Measurements from ENCODE around the gene SPATA6L. TPM values are rescaled to one million over a fixed set of nuclear protein-coding genes. Genes with fewer than 3 reads are reported as not detected.

The SPATA6L gene
- total and polyA plus RNA-seq, 2 experiments from 2014 or later = 1.7 to 1.9 TPM

DNA sequence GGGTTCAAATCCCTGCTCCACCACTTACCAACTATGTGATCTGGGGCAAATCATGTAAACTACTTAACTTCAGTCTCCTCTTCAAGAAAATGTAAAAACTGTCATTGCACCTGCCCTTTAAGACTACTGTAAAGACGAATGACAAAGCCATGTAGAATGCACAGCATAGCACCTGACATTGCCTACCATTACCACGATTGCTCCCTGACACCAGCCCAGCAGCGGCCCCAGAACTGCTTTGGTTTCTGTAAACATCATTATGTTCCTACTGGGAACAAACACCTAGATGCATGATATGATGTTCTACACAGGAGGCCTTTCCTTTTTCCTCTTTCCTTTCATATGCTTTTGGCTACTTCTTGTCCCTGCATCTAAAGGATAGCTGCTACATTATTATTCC lies 27.3 kb downstream of the SPATA6L start (continued):
- TF ChIP-seq EZH2phosphoT487 (IDR thresholded peaks at IDR 0.05; ENCODE audit: unreplicated experiment) (no peak), CREB1 (CRISPR knock-in tag; IDR thresholded peaks at IDR 0.05; ENCODE audit: low read depth) (no peak), ZNF114 (CRISPR knock-in tag; IDR thresholded peaks at IDR 0.05) (no peak), NANOG (IDR thresholded peaks at IDR 0.05; ENCODE audit: borderline replicate concordance) (no peak), EZH2 (IDR thresholded peaks at IDR 0.05; ENCODE audit: low read depth, unreplicated experiment) (no peak)
- TF ChIP-seq, protein P1, sequence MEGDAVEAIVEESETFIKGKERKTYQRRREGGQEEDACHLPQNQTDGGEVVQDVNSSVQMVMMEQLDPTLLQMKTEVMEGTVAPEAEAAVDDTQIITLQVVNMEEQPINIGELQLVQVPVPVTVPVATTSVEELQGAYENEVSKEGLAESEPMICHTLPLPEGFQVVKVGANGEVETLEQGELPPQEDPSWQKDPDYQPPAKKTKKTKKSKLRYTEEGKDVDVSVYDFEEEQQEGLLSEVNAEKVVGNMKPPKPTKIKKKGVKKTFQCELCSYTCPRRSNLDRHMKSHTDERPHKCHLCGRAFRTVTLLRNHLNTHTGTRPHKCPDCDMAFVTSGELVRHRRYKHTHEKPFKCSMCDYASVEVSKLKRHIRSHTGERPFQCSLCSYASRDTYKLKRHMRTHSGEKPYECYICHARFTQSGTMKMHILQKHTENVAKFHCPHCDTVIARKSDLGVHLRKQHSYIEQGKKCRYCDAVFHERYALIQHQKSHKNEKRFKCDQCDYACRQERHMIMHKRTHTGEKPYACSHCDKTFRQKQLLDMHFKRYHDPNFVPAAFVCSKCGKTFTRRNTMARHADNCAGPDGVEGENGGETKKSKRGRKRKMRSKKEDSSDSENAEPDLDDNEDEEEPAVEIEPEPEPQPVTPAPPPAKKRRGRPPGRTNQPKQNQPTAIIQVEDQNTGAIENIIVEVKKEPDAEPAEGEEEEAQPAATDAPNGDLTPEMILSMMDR (conservative IDR thresholded peaks at IDR 0.05; ENCODE audit: low read depth in 2 of 2) = no peak
- TF ChIP-seq, protein P2, sequence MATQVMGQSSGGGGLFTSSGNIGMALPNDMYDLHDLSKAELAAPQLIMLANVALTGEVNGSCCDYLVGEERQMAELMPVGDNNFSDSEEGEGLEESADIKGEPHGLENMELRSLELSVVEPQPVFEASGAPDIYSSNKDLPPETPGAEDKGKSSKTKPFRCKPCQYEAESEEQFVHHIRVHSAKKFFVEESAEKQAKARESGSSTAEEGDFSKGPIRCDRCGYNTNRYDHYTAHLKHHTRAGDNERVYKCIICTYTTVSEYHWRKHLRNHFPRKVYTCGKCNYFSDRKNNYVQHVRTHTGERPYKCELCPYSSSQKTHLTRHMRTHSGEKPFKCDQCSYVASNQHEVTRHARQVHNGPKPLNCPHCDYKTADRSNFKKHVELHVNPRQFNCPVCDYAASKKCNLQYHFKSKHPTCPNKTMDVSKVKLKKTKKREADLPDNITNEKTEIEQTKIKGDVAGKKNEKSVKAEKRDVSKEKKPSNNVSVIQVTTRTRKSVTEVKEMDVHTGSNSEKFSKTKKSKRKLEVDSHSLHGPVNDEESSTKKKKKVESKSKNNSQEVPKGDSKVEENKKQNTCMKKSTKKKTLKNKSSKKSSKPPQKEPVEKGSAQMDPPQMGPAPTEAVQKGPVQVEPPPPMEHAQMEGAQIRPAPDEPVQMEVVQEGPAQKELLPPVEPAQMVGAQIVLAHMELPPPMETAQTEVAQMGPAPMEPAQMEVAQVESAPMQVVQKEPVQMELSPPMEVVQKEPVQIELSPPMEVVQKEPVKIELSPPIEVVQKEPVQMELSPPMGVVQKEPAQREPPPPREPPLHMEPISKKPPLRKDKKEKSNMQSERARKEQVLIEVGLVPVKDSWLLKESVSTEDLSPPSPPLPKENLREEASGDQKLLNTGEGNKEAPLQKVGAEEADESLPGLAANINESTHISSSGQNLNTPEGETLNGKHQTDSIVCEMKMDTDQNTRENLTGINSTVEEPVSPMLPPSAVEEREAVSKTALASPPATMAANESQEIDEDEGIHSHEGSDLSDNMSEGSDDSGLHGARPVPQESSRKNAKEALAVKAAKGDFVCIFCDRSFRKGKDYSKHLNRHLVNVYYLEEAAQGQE (IDR thresholded peaks at IDR 0.05; ENCODE audit: unreplicated experiment) = no peak
- TF ChIP-seq, protein P3, sequence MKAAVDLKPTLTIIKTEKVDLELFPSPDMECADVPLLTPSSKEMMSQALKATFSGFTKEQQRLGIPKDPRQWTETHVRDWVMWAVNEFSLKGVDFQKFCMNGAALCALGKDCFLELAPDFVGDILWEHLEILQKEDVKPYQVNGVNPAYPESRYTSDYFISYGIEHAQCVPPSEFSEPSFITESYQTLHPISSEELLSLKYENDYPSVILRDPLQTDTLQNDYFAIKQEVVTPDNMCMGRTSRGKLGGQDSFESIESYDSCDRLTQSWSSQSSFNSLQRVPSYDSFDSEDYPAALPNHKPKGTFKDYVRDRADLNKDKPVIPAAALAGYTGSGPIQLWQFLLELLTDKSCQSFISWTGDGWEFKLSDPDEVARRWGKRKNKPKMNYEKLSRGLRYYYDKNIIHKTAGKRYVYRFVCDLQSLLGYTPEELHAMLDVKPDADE (IDR thresholded peaks at IDR 0.05) = no peak

DNA sequence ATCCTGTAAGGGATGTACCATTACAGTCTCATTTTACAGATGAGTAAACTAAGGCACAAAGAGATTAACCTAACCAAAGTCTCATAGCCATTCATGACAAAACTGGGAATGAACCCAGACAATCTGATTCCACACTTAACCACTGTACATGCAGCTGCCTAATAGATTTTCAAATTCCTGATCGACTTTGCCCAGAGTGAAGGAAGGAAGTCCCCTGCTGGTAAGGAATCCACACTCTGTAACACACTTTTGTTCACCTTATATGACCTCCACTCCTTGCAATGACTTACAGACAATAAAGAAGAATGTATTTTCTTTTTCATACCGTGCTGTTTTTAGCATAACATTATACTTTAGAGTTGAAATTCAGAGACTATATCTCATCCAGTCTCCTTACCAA lies 35.4 kb downstream of the SPATA6L start:
- peak; percentile 62 for DNase-seq (ENCODE audit: low spot score)
- TF ChIP-seq, protein P1 (conservative IDR thresholded peaks at IDR 0.05; ENCODE audit: low read depth in 2 of 2) = 0 out of 4 replicates have a peak, but pooled peaks of 1 of the 2 experiments have one; percentile 6
- no peak for TF ChIP-seq POLR2AphosphoS5 (IDR thresholded peaks at IDR 0.05; ENCODE audit: low read depth)
- TF ChIP-seq, protein P4, sequence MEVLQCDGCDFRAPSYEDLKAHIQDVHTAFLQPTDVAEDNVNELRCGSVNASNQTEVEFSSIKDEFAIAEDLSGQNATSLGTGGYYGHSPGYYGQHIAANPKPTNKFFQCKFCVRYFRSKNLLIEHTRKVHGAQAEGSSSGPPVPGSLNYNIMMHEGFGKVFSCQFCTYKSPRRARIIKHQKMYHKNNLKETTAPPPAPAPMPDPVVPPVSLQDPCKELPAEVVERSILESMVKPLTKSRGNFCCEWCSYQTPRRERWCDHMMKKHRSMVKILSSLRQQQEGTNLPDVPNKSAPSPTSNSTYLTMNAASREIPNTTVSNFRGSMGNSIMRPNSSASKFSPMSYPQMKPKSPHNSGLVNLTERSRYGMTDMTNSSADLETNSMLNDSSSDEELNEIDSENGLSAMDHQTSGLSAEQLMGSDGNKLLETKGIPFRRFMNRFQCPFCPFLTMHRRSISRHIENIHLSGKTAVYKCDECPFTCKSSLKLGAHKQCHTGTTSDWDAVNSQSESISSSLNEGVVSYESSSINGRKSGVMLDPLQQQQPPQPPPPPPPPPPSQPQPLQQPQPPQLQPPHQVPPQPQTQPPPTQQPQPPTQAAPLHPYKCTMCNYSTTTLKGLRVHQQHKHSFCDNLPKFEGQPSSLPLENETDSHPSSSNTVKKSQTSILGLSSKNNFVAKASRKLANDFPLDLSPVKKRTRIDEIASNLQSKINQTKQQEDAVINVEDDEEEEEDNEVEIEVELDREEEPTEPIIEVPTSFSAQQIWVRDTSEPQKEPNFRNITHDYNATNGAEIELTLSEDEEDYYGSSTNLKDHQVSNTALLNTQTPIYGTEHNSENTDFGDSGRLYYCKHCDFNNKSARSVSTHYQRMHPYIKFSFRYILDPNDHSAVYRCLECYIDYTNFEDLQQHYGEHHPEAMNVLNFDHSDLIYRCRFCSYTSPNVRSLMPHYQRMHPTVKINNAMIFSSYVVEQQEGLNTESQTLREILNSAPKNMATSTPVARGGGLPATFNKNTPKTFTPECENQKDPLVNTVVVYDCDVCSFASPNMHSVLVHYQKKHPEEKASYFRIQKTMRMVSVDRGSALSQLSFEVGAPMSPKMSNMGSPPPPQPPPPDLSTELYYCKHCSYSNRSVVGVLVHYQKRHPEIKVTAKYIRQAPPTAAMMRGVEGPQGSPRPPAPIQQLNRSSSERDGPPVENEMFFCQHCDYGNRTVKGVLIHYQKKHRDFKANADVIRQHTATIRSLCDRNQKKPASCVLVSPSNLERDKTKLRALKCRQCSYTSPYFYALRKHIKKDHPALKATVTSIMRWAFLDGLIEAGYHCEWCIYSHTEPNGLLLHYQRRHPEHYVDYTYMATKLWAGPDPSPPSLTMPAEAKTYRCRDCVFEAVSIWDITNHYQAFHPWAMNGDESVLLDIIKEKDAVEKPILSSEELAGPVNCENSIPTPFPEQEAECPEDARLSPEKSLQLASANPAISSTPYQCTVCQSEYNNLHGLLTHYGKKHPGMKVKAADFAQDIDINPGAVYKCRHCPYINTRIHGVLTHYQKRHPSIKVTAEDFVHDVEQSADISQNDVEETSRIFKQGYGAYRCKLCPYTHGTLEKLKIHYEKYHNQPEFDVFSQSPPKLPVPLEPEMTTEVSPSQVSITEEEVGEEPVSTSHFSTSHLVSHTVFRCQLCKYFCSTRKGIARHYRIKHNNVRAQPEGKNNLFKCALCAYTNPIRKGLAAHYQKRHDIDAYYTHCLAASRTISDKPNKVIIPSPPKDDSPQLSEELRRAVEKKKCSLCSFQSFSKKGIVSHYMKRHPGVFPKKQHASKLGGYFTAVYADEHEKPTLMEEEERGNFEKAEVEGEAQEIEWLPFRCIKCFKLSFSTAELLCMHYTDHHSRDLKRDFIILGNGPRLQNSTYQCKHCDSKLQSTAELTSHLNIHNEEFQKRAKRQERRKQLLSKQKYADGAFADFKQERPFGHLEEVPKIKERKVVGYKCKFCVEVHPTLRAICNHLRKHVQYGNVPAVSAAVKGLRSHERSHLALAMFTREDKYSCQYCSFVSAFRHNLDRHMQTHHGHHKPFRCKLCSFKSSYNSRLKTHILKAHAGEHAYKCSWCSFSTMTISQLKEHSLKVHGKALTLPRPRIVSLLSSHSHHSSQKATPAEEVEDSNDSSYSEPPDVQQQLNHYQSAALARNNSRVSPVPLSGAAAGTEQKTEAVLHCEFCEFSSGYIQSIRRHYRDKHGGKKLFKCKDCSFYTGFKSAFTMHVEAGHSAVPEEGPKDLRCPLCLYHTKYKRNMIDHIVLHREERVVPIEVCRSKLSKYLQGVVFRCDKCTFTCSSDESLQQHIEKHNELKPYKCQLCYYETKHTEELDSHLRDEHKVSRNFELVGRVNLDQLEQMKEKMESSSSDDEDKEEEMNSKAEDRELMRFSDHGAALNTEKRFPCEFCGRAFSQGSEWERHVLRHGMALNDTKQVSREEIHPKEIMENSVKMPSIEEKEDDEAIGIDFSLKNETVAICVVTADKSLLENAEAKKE (CRISPR knock-in tag; IDR thresholded peaks at IDR 0.05) = no peak

More for the DNA sequence above, 35.4 kb downstream of the SPATA6L start:
- Mint-ChIP-seq H3K4me1 (peaks cover 28% of the 10 kb centered on the region), H3K4me3 (no peak overlapping the region), H3K27me3 (ENCODE audit: insufficient read depth, low read depth, poor library complexity) (peaks cover 2% of the 10 kb centered on the region), H3K27ac (no peak overlapping the region), H3K9me3 (no peaks in the 10 kb centered on the region), H3K36me3 (ENCODE audit: low read depth) (no peaks in the 10 kb centered on the region; the same call in 2 of the 3 replicates)
- H4K20me1 ChIP-seq (replicated peaks; ENCODE audit: insufficient read depth) = no peaks in the 10 kb centered on the region
- no peaks in the 10 kb centered on the region for H3K79me2 ChIP-seq (replicated peaks; ENCODE audit: insufficient read depth)
- H3K9me2 ChIP-seq (ENCODE audit: insufficient read depth) = no peaks in the 10 kb centered on the region
- H3K4me1 ChIP-seq (ENCODE audit: insufficient read depth) = peaks cover 22% of the 10 kb centered on the region; the same call in 1 of the 2 replicates
- no peaks in the 10 kb centered on the region for H3K27me3 ChIP-seq (ENCODE audit: insufficient read depth)
- H3K4me2 ChIP-seq = peak overlapping the region; percentile 28; the same call in 1 of the 2 replicates
- peak; percentile 84 for ATAC-seq
- no peak overlapping the region for H3K4me3 ChIP-seq
- no peak overlapping the region for H2AFZ ChIP-seq
- no peak overlapping the region for H3K27ac ChIP-seq (ENCODE audit: low read depth)
- no peaks in the 10 kb centered on the region for H3F3A ChIP-seq (replicated peaks; ENCODE audit: low read depth)
- no peaks in the 10 kb centered on the region for H3K36me3 ChIP-seq (ENCODE audit: insufficient read depth)
